KMS-11 (cell line): ENCODE measurements around the gene NEUROD2.

Experiments used
- H2AFZ ChIP-seq: fragments of 200-600 bp; sonication (generic); 2 replicates; pipeline ENCODE4 v1.6.1; 2016; ENCODE audit warnings: antibody characterized with exemption, mixed run types, low read depth
- H3K27ac ChIP-seq: fragments of 200-600 bp; sonication (generic); 2 replicates; pipeline ENCODE4 v1.6.1; 2016; ENCODE audit warnings: mild to moderate bottlenecking, mixed run types
- H3K27me3 ChIP-seq: fragments of 200-600 bp; sonication (generic); 2 replicates; pipeline ENCODE4 v1.6.1; 2017; ENCODE audit warnings: mild to moderate bottlenecking, low read depth, mixed run types, moderate library complexity; ENCODE audit not compliant: insufficient read depth
- H3K36me3 ChIP-seq: fragments of 200-600 bp; sonication (generic); 2 replicates; pipeline ENCODE4 v1.6.1; 2017; ENCODE audit warnings: mild to moderate bottlenecking, mixed run types; ENCODE audit not compliant: insufficient read depth
- H3K4me1 ChIP-seq: fragments of 200-600 bp; sonication (generic); 2 replicates; pipeline ENCODE4 v1.6.1; 2016; ENCODE audit warnings: mild to moderate bottlenecking, low read depth, mixed run types; ENCODE audit not compliant: poor library complexity, severe bottlenecking
- H3K4me2 ChIP-seq: fragments of 200-600 bp; sonication (generic); 2 replicates; pipeline ENCODE4 v1.7.0; 2016; ENCODE audit warnings: mild to moderate bottlenecking, mixed run types
- H3K4me3 ChIP-seq: fragments of 200-600 bp; sonication (generic); IDR thresholded peaks from 2 replicates; pipeline ENCODE4 v1.6.1; 2017; ENCODE audit warnings: low read depth, low read length, mixed read lengths; ENCODE audit not compliant: insufficient read depth
- H3K79me2 ChIP-seq: fragments of 200-600 bp; sonication (generic); 2 replicates; pipeline ENCODE4 v1.6.1; 2016; ENCODE audit warnings: low read depth, mixed run types; ENCODE audit not compliant: insufficient read depth
- H3K9ac ChIP-seq: fragments of 200-600 bp; sonication (generic); 2 replicates; pipeline ENCODE4 v1.6.1; 2016; ENCODE audit warnings: mild to moderate bottlenecking, mixed run types
- H4K20me1 ChIP-seq: fragments of 200-600 bp; sonication (generic); 2 replicates; pipeline ENCODE4 v1.6.1; 2016; ENCODE audit warnings: mild to moderate bottlenecking, mixed run types; ENCODE audit not compliant: insufficient read depth
- CTCF ChIP-seq: fragments of 200-600 bp; sonication (generic); conservative IDR thresholded peaks from 2 replicates; pipeline ENCODE4 v1.6.1; 2017; ENCODE audit warnings: low read depth, mild to moderate bottlenecking, antibody characterized with exemption, low read length, moderate library complexity, mixed read lengths

NEUROD2 gene

DNA sequence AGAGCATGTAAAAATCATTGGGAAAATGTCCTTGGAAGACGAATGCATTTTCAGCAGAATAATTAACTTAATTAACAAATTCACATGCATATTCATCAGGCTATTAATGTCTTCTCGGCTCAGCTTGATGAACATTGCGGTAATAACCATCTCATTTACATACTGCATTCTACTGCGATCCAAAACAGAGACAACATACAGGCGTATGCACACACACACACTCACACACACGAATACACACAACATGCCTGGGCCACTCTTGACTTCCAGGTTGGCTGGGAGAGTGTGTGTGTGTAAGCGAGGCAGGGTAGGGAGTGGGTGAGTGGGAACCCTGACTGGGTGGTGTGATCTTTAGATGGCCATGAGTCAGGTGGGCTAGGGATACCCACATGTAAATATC is 44.7 kb downstream of the NEUROD2 start:
- Histone ChIP-seq H3K4me2 (no peak overlapping the region), H3K27ac (no peak overlapping the region), H3K27me3 (no peaks in the 10 kb centered on the region), H3K36me3 (no peaks in the 10 kb centered on the region), H3K79me2 (no peaks in the 10 kb centered on the region), H3K4me1 (no peaks in the 10 kb centered on the region), H2AFZ (no peak overlapping the region), H4K20me1 (no peaks in the 10 kb centered on the region), H3K9ac (no peak overlapping the region), H3K4me3 (no peak overlapping the region)
- TF ChIP-seq CTCF, result no peak

DNA sequence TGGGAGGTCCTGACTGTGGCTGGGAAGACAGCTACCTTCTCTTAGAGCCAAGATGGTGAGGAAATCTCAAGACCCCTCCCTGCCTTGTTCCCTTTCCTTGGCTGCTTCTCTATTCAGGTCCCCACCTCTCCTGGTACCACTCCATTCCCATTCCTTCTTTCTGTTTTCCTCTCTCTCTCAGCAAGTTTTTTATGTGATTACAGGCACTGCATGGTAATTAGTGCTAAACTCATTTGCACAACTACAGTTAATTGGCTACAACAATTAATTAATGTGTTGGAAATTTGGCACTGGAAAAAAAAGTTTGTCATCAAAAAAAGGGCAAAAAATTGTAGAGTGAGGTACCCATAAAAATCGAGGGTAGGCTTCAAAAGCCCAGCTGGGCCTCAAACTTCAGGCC is 45.3 kb downstream of the NEUROD2 start:
- no peaks in the 10 kb centered on the region for H3K36me3 ChIP-seq
- H3K4me3 ChIP-seq, result no peak overlapping the region
- no peaks in the 10 kb centered on the region for H3K4me1 ChIP-seq
- H3K9ac ChIP-seq, result no peak overlapping the region
- H3K79me2 ChIP-seq, result no peaks in the 10 kb centered on the region
- no peaks in the 10 kb centered on the region for H3K27me3 ChIP-seq
- no peak overlapping the region for H2AFZ ChIP-seq
- no peaks in the 10 kb centered on the region for H4K20me1 ChIP-seq
- no peak overlapping the region for H3K4me2 ChIP-seq
- H3K27ac ChIP-seq, result no peak overlapping the region
- no peak for TF ChIP-seq CTCF

GRCh38 chr17:39556423-39556822 is 51.3 kb downstream of the NEUROD2 start:
- Histone ChIP-seq H3K27me3 (no peaks in the 10 kb centered on the region), H3K9ac (no peak overlapping the region), H3K4me3 (no peak overlapping the region), H3K4me1 (no peaks in the 10 kb centered on the region), H4K20me1 (no peaks in the 10 kb centered on the region), H3K79me2 (no peaks in the 10 kb centered on the region), H3K36me3 (no peaks in the 10 kb centered on the region), H3K27ac (no peak overlapping the region), H2AFZ (no peak overlapping the region), H3K4me2 (no peak overlapping the region)
- TF ChIP-seq CTCF, result no peak

GRCh38 chr17:39555368-39555767 is 52.4 kb downstream of the NEUROD2 start:
- no peaks in the 10 kb centered on the region for H4K20me1 ChIP-seq
- no peak overlapping the region for H3K4me2 ChIP-seq
- no peaks in the 10 kb centered on the region for H3K36me3 ChIP-seq
- H3K4me3 ChIP-seq, result no peak overlapping the region
- H3K79me2 ChIP-seq, result no peaks in the 10 kb centered on the region
- TF ChIP-seq CTCF, result no peak
- no peaks in the 10 kb centered on the region for H3K4me1 ChIP-seq
- H3K9ac ChIP-seq, result no peak overlapping the region
- H2AFZ ChIP-seq, result no peak overlapping the region
- H3K27me3 ChIP-seq, result no peaks in the 10 kb centered on the region
- H3K27ac ChIP-seq, result no peak overlapping the region
